ENCODE data around the gene MSRB2. TPM values are rescaled to one million over a fixed set of nuclear protein-coding genes. Genes with fewer than 3 reads are reported as not detected.
"Not testable (repeated sequence)": the region's sequence is repeated elsewhere in the genome, so short reads cannot be mapped to it uniquely, and the experiment has no call there.

The MSRB2 gene
- total RNA-seq, 4 donors from 2014 or later = 12.5 to 19.3 (median 16.0) TPM

GRCh38 chr10:23067337-23067736, 28.0 kb upstream of the MSRB2 start:
- Histone ChIP-seq H3K27me3 (no peaks in the 10 kb centered on the region), H3K9me3 (no peaks in the 10 kb centered on the region), H3K36me3 (no peaks in the 10 kb centered on the region), H3K4me1 (peaks cover 0 to 13% (median 0%) of the 10 kb centered on the region in 4 donors), H3K27ac (no peak overlapping the region), H3K4me3 (no peak overlapping the region)
- no peak for DNase-seq (ENCODE audit: low spot score in 2 of 2)
- TF ChIP-seq CTCF (IDR thresholded peaks at IDR 0.05) = no peak
- TF ChIP-seq POLR2A (IDR thresholded peaks at IDR 0.05) = no peak
- TF ChIP-seq EP300 (IDR thresholded peaks at IDR 0.05) = no peak
- WGBS, 2 donors = 95 to 96% methylated on average over 12 of the region's 12 CpGs

GRCh38 chr10:23067939-23068775, 27.2 kb upstream of the MSRB2 start:
- TF ChIP-seq CTCF (IDR thresholded peaks at IDR 0.05) (peak; percentile 51 to 85 (median 70)), EP300 (IDR thresholded peaks at IDR 0.05) (no peak)
- no peaks in the 10 kb centered on the region for H3K9me3 ChIP-seq
- peak; percentile 68 to 84 for DNase-seq (ENCODE audit: low spot score in 2 of 2)
- no peak overlapping the region for H3K27ac ChIP-seq
- WGBS, 2 donors = 50 to 52% methylated on average over 16 of the region's 16 CpGs
- no peaks in the 10 kb centered on the region for H3K27me3 ChIP-seq
- no peak overlapping the region for H3K4me3 ChIP-seq
- H3K36me3 ChIP-seq = no peaks in the 10 kb centered on the region
- peaks cover 0 to 13% (median 0%) of the 10 kb centered on the region in 4 donors for H3K4me1 ChIP-seq

GRCh38 chr10:23069019-23069815, 26.2 kb upstream of the MSRB2 start:
- H3K36me3 ChIP-seq = no peaks in the 10 kb centered on the region

GRCh38 chr10:23070092-23070912, 25.1 kb upstream of the MSRB2 start:
- not testable (repeated sequence) for H3K9me3 ChIP-seq; DNase-seq (ENCODE audit: low spot score in 2 of 2); H3K27me3 ChIP-seq; H3K36me3 ChIP-seq; H3K4me1 ChIP-seq; H3K27ac ChIP-seq; H3K4me3 ChIP-seq
- 82 to 85% methylated on average over 12 of the region's 12 CpGs for WGBS, 2 donors

More at GRCh38 chr10:23069019-23069815, 26.2 kb upstream of the MSRB2 start:
- no peaks in the 10 kb centered on the region for H3K9me3 ChIP-seq
- H3K27me3 ChIP-seq = no peaks in the 10 kb centered on the region
- WGBS, 2 donors = 71 to 77% methylated on average over 10 of the region's 10 CpGs
- H3K27ac ChIP-seq = no peak overlapping the region
- no peak overlapping the region for H3K4me3 ChIP-seq
- TF ChIP-seq CTCF (IDR thresholded peaks at IDR 0.05) (no peak), EP300 (IDR thresholded peaks at IDR 0.05) (no peak), POLR2A (IDR thresholded peaks at IDR 0.05) (no peak)
- peaks cover 0 to 13% (median 0%) of the 10 kb centered on the region in 4 donors for H3K4me1 ChIP-seq
- no peak for DNase-seq (ENCODE audit: low spot score in 2 of 2)

- no peaks in the 10 kb centered on the region for H3K9me3 ChIP-seq
- no peaks in the 10 kb centered on the region for H3K27me3 ChIP-seq
- H3K36me3 ChIP-seq = no peaks in the 10 kb centered on the region
- peaks cover 0 to 2% (median 0%) of the 10 kb centered on the region in 4 donors for H3K4me1 ChIP-seq
- no peak overlapping the region for H3K4me3 ChIP-seq
- WGBS, 2 donors = 91 to 96% methylated on average over 3 of the region's 3 CpGs
- no peak for DNase-seq (ENCODE audit: low spot score in 2 of 2)
- H3K27ac ChIP-seq = no peak overlapping the region
- TF ChIP-seq CTCF (IDR thresholded peaks at IDR 0.05) (no peak), POLR2A (IDR thresholded peaks at IDR 0.05) (no peak), EP300 (IDR thresholded peaks at IDR 0.05) (no peak)
Observed at GRCh38 chr10:23070913-23071218, 24.5 kb upstream of the MSRB2 start.

GRCh38 chr10:23072593-23072992, 22.8 kb upstream of the MSRB2 start:
- H3K9me3 ChIP-seq, H3K36me3 ChIP-seq, H3K27ac ChIP-seq, H3K4me1 ChIP-seq, H3K27me3 ChIP-seq, H3K4me3 ChIP-seq: not testable (repeated sequence)
- DNase-seq (ENCODE audit: low spot score in 2 of 2) = peak in 1 of 2 donors; percentile 40
- WGBS, 2 donors = 23 to 29% methylated on average over 3 of the region's 3 CpGs
